Gastroesophageal sphincter (tissue), 4 donors: Measurements from ENCODE around the gene DNAJC7. TPM values are rescaled to one million over a fixed set of nuclear protein-coding genes. Genes with fewer than 3 reads are reported as not detected.
"Not testable (repeated sequence)": the region's sequence is repeated elsewhere in the genome, so short reads cannot be mapped to it uniquely, and the experiment has no call there.

Source experiments
- ATAC-seq: fragments of 150-250 bp; one replicate; pipeline ENCODE4 v1.9.1; 2016; ENCODE audit warnings: mild to moderate bottlenecking, moderate library complexity
- H3K27ac ChIP-seq, 4 donors: fragments of 200-600 bp; sonication (generic) in 3 of 4; 1 replicate in 3 of 4; 2 replicates in 1 of 4; pipeline ENCODE4 v1.5.1; 2016 to 2019
- H3K27me3 ChIP-seq: fragments of 200-600 bp; sonication (generic); one replicate; pipeline ENCODE4 v1.5.1; 2019
- H3K36me3 ChIP-seq, 2 donors: fragments of 200-600 bp; sonication (generic); one replicate each; pipeline ENCODE4 v1.5.1; 2019; ENCODE audit warnings: control low read depth in 1 of 2
- H3K4me1 ChIP-seq, 3 donors: fragments of 200-600 bp; sonication (generic); 1 replicate in 2 of 3; 2 replicates in 1 of 3; pipeline ENCODE4 v1.5.1; 2016 to 2019; ENCODE audit warnings: control low read depth in 2 of 3
- H3K4me3 ChIP-seq, 2 donors: fragments of 200-600 bp; sonication (generic); one replicate each; pipeline ENCODE4 v1.5.1; 2019; ENCODE audit warnings: mild to moderate bottlenecking in 1 of 2, moderate library complexity in 1 of 2
- H3K9me3 ChIP-seq, 3 donors: fragments of 200-600 bp; sonication (generic); one replicate each; pipeline ENCODE4 v1.5.1; 2017 to 2019; ENCODE audit warnings: control low read depth in 2 of 3
- CTCF ChIP-seq, 4 experiments: fragments of 200-600 bp in 2 of 4; fragments of 450-650 bp in 2 of 4; sonication (generic) in 1 of 4; IDR thresholded peaks; one replicate each; pipeline ENCODE4 v1.5.1; 2017 to 2019; ENCODE audit warnings: antibody characterized with exemption in 4 of 4, mild to moderate bottlenecking in 2 of 4, moderate library complexity in 2 of 4
- EP300 ChIP-seq: sonication (generic); formaldehyde crosslinking; IDR thresholded peaks from one replicate; pipeline ENCODE4 v1.6.1; 2017; ENCODE audit warnings: antibody characterized with exemption, mild to moderate bottlenecking
- POLR2A ChIP-seq, 2 donors: fragments of 450-650 bp; IDR thresholded peaks; one replicate each; pipeline ENCODE4 v1.6.1; 2017; ENCODE audit warnings: antibody characterized with exemption in 2 of 2, mild to moderate bottlenecking in 2 of 2, moderate library complexity in 1 of 2
- POLR2AphosphoS5 ChIP-seq: sonication (generic); formaldehyde crosslinking; IDR thresholded peaks from one replicate; pipeline ENCODE4 v1.6.1; 2017; ENCODE audit warnings: antibody characterized with exemption
- WGBS, 2 donors: methylation state at CpG; one replicate each; pipeline ENCODE4 v1.1.5; 2018; ENCODE audit warnings: low coverage in 1 of 2; 5-methylcytosine and 5-hydroxymethylcytosine counted together
- total RNA-seq, 4 donors: library from RNA; depleted of rRNA; stranded (reverse); fragments of >200 nt; gene quantifications; one replicate each; pipeline ENCODE4 v1.1.0, GENCODE V29; 2016

DNAJC7 gene
- total RNA-seq, 4 donors from 2014 or later, result 41.9 to 59.6 (median 54.4) TPM

DNA sequence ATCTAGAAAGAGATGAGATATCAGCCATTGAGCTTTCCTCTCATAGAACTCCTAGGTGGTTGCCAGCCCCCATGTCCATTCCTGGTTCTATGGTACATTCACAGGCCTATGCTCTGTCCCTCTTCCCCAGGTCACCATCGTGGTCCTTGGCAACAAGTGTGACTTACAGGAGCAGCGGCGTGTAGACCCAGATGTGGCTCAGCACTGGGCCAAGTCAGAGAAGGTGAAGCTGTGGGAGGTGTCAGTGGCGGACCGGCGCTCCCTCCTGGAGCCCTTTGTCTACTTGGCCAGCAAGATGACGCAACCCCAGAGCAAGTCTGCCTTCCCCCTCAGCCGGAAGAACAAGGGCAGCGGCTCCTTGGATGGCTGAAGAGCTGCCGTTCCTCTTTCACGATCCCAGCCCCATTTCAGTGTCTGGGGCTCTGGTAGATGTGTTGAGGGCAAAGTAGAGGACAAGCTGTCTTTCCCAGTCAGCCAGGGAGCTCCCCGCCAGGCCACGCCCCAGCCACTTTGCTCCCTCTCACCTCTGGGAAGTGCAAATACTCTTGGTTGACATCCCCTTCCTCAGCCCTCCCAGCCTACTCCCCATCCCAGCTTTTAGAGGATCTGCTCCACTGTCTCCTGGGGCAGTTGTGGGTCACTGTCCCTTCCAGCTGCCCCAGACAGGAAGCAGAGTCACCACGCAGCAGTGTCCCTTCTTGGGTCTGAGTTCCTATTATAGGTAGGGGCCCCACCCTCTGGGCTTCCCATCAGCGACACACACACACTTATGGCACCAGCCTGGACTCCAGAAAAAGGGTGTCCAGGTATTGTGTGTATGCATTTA lies 6.5 kb upstream of the DNAJC7 start:
- WGBS, 2 donors, result 68% methylated on average over 4 of the region's 15 CpGs; no CpG with 5 or more reads in 1 of the 2 donors
- H3K9me3 ChIP-seq, result no peaks in the 10 kb centered on the region
- ATAC-seq, result no peak
- peak overlapping the region in 3 of 4 donors; percentile 34 to 63 (median 61) for H3K27ac ChIP-seq
- H3K4me1 ChIP-seq, result peaks cover 0 to 40% (median 21%) of the 10 kb centered on the region in 3 donors
- peaks cover 22% of the 10 kb centered on the region for H3K27me3 ChIP-seq
- peaks cover 0 to 31% of the 10 kb centered on the region in 2 donors for H3K36me3 ChIP-seq
- no peak overlapping the region for H3K4me3 ChIP-seq
- TF ChIP-seq CTCF (IDR thresholded peaks at IDR 0.05), result no peak
- TF ChIP-seq POLR2AphosphoS5, result no peak
- no peak for TF ChIP-seq POLR2A (IDR thresholded peaks at IDR 0.05)
- no peak for TF ChIP-seq EP300

- peak overlapping the region in 1 of 2 donors; percentile 91 for H3K4me3 ChIP-seq
- not testable (repeated sequence) for ATAC-seq, H3K9me3 ChIP-seq, H3K27me3 ChIP-seq
- H3K27ac ChIP-seq, result peak overlapping the region in 2 of 4 donors; percentile 90
- WGBS, 2 donors, result 65% methylated on average over 6 of the region's 8 CpGs; no CpG with 5 or more reads in 1 of the 2 donors
- peaks cover 0 to 56% (median 24%) of the 10 kb centered on the region in 3 donors for H3K4me1 ChIP-seq
- peaks cover 0 to 31% of the 10 kb centered on the region in 2 donors for H3K36me3 ChIP-seq
These were observed 3.6 kb upstream of the DNAJC7 start for GRCh38 chr17:42020845-42021244.

DNA sequence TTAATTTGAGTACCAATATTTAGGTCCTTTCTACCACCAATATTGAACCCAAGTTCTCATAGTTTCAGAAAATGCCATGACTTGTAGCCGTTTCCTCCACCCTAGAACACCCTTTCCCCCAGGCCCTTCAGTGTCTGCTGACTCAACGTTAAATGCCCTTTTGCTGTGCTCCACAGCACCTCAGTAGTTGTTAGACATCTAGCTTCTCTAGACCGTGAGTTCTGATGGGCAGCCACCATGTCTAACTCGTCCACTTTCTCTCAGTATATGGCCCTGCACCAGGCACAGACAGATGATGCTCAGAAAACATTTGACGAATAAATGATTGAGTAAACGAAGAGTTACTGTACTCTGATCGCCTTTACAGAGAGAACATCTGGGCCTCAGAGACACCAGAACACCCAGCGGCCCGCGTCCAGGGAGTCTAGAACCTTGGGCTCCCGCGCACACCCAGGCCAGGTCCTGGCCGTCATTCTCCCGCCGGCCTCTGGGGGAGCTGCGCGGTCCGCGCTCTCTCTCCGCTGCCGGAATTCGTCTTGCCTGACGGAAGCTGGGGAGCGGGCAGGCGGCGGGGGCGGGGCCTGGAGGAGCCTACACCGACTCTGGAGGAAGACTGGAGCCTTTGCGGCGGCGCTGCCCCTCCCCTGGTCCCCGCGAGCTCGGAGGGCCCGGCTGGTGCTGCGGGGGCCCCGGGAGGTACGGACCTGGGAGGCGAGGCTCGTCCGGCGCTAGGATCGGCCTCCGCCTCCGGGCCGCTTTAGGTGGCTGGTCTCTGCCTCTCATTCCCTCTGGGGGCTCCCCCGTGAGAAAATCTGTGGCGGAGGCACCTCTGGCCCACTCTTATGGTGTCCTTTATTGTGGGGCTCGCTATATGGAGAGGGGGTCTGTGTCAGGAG lies 2.5 kb upstream of the DNAJC7 start, which contains the start of gene NKIRAS2:
Gene NKIRAS2, plus strand, starts transcription at position 582 of the 896 bp plus-strand sequence. CDS start 1,488 bp downstream, outside the sequence.
- WGBS, 2 donors, result 14 to 61% methylated on average over 3 to 12 of the region's 49 CpGs
- peak; percentile 38 to 62 for TF ChIP-seq POLR2A (IDR thresholded peaks at IDR 0.05)
- no peak for TF ChIP-seq EP300
- peak; percentile 57 for TF ChIP-seq POLR2AphosphoS5
- peak; percentile 93 to 100 (median 95) for TF ChIP-seq CTCF (IDR thresholded peaks at IDR 0.05)
- no peaks in the 10 kb centered on the region for H3K27me3 ChIP-seq
- H3K4me1 ChIP-seq, result peaks cover 0 to 60% (median 28%) of the 10 kb centered on the region in 3 donors
- peak within 1 kb of the TSS; percentile 77 to 90 (median 90) for H3K27ac ChIP-seq
- peak; percentile 87 for ATAC-seq
- peak within 1 kb of the TSS; percentile 91 to 94 for H3K4me3 ChIP-seq
- peaks cover 0 to 31% of the 10 kb centered on the region in 2 donors for H3K36me3 ChIP-seq
- no peaks in the 10 kb centered on the region for H3K9me3 ChIP-seq

GRCh38 chr17:42018988-42019387 lies 1.7 kb upstream of the DNAJC7 start:
- H3K4me1 ChIP-seq, result peaks cover 0 to 60% (median 28%) of the 10 kb centered on the region in 3 donors
- 79 to 80% methylated on average over 3 to 4 of the region's 4 CpGs for WGBS, 2 donors

More at GRCh38 chr17:42018988-42019387, 1.7 kb upstream of the DNAJC7 start:
- TF ChIP-seq CTCF (IDR thresholded peaks at IDR 0.05) (no peak), POLR2A (IDR thresholded peaks at IDR 0.05) (no peak), EP300 (no peak), POLR2AphosphoS5 (no peak)
- no peak overlapping the region for H3K4me3 ChIP-seq
- H3K27ac ChIP-seq, result peak overlapping the region in 1 of 4 donors; percentile 90
- no peaks in the 10 kb centered on the region for H3K9me3 ChIP-seq
- no peak for ATAC-seq
- H3K27me3 ChIP-seq, result no peaks in the 10 kb centered on the region
- H3K36me3 ChIP-seq, result peaks cover 0 to 25% of the 10 kb centered on the region in 2 donors
